HG03045 (cell line): Measurements from ENCODE around the gene JADE1.

Experiments
- ATAC-seq: cut with Tn5 transposase; IDR thresholded peaks from one replicate; pipeline ENCODE4 v1.9.1; 2021; ENCODE audit warnings: mild to moderate bottlenecking, moderate library complexity; ENCODE audit not compliant: unreplicated experiment

Gene JADE1

DNA sequence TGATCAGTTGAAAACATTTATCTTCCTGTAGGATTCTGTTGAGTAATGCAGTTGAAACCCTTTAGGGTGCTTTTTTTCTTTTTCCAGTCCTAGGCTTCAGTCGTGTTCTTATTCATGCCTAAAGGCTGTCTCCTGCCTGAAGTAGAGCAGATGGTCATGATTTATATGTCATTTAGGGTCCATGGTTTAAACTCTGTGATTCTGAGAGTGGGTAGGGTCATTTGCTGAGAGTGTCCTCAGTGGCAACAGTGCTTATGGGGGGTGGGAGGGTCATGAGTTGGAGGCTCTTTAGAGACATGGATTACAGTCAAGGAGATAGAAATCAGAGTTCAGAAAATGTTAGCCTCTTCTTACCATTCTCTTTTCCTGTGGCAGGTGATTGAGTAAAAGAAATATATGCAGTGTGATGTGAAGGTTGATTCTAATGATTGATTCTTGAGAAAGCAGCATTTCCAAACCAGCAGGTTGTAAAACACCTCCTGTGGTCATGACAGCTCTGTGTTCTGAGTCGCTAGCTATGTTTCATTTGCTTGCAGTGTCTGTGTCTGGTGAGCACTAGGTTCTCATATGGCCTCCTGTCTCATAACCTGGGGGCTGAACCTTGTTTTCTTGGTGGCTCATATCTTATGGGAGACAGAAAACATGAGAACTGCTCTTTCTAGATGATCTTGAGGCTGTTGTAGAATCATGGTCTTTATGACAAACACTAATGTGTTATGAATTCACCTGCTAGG, 60.4 kb downstream of the JADE1 start:
- no peak for ATAC-seq

DNA sequence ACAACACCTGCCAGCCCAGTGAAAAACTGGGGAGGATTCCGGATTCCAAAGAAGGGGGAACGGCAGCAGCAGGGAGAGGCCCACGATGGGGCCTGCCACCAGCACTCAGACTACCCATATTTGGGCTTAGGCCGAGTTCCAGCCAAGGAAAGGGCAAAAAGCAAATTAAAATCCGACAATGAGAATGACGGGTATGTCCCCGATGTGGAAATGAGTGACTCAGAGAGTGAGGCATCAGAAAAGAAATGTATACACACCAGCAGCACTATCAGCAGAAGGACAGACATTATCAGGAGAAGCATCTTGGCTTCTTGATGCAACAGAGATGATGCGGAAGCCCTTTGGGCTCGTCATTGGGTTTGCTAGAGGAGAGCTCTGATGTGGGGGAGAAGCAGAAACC, 62.4 kb downstream of the JADE1 start:
- ATAC-seq: no peak

DNA sequence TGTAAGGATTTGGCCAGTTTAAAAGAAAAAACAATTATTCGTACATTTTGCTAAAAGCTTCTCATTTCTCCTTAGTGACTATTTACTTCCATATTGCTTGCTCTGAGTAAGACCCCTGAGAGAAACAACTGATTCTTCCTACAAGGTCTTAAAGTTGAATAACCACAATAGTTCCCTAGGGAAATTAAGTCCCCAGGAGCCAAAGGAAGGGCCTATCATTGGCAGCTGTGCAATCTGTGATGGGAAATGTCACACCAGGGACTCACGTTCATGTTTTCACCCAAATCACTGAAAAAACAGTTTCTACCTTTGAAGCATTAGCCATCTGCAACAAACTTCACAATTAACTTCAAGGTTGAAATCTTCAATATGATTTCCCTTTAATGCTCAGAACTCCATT, 66.7 kb downstream of the JADE1 start:
- no peak for ATAC-seq

DNA sequence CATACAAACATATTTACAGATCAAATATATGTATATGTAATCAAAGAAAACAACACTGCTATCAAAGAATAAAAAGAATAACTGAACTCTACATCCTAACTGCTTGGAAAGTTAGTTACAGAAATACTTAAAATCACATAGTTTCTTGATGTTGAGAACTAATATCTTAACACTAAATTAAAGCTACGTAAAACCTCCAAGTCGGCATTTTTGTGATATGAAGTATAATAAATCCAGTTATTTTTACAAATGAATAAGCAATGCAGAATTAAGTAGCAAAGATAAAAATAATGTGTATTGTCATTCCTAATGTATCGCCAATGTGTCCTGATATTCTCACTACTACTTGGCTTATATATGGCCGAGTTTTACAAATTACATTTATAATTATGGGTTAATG, 68.4 kb downstream of the JADE1 start:
- ATAC-seq: no peak

DNA sequence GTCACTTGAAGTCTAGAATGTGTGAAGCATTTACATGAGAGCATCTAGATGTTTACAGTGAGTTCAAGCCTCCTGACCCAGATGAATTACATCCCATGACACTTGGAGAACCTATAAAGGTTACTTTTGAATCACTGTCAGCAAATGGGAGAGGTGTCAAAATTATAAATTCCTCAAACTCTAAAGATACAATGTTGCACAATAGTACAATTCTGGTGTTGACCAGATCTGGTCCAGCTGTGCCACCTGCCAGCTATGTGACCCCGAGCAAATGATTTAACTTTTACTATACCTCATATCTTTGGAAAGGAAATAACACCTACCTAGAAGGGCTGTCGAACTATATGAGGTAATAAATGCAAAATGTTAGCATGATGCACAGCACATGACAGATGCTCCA, 69.8 kb downstream of the JADE1 start:
- ATAC-seq: no peak

DNA sequence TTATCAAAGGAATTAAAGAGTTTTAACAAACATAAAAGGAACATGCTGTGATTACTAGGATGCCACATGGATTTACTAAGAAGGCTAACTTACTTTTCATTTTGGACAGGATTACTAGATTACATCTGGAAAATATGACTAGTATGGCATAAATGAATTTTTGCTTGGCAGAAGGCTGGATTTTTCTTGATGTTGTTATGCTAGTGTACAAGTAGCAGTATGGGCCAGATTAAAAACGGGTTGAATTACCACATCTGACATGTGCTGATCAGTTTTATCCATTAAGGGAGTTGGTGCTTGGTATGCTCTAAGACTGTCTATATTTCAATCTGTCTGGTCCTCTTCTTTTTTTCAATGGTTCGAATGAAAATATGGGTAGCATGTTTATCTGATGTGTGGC, 70.5 kb downstream of the JADE1 start:
- ATAC-seq: no peak

DNA sequence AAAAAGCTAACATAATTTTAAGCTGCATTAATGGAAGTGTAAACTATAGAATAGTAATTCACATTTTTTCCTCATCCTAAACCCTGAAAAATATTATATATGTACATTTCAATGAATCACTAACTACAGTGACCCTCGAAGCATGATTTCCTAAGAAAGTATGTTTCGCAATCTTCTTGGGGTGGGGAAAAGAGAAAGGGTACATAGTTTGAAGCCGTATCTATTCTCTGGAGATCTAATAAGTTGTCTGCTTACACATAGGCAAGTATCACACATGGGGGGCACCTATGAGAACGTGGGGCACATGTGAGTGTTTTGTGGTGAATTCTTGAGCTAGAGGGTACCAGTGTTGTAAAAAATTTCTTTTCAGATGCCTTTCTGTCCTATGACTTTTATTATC, 71.2 kb downstream of the JADE1 start:
- no peak for ATAC-seq

DNA sequence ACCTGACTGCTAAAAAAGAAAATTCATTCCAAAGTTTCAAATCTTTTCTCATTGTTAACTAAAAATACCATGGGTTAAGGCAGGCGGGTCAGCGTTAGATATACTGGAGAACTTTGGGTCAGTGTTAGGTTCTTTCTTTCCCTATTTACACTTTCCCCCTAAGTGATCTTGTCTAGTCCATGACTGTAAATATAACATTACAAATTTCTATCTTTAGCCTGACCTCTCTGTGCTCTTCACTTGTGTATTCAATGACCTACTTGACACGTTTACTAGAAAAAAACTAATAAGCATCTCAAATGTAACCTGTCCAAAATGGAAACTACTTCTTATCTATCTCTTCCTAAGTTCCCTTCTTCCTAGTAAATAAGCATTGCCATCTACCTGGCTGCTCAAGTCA, 95.3 kb downstream of the JADE1 start:
- no peak for ATAC-seq

DNA sequence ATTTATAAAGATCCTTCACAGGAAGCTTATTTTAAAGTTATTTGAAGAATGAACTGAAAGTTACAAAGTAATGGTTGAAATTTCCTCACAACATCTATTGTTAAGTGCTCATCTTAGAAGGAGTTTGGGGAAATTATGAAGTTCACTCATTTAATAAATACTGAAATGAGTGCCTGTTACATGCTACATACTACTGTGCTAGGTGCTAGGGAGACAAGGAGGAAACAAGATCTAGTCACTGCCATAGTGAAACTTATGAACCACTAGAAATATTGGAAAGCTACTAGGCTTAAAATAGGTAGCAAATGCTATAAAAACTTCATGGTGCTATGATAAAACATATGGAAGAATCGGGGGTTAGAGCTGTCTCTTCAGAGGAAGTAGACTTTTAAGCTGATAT, 97.1 kb downstream of the JADE1 start:
- no peak for ATAC-seq

DNA sequence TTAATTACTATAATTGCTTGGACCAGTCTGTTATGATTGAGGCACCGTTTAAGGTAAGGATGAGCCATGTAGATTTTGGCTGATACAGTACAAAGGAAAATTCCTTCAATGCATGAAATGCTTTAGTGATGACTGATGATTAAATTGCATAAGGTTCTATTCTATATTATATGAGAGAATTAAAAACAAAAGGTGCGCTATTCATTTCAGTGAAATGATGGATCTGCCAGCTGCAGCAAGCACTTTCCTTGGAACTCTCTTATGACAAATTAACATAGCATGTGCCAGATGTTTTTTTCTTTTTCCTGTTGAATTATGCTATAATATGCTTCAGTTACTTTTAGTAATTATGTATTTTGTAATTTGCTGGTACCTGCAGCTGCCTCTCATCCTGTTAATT, 98.5 kb downstream of the JADE1 start:
- no peak for ATAC-seq

DNA sequence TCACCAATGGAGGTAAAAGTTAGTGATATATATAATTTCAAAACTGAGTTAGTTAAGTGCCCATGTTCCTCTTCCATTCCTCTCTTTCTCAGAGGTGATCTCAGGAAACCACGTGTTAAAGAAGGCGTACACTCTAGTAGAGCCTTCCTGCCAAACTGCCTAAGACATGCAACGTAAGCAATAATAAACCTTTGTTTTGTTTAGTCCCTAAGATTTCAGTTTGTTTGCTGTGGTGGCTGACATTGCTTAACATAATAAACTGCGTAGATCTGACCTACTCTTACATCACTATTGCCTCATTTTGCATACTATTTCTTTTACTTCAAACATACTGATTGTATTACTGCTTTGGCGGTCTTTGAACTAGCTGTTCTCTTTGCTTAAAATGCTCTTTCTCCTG, 99.2 kb downstream of the JADE1 start:
- ATAC-seq: no peak

DNA sequence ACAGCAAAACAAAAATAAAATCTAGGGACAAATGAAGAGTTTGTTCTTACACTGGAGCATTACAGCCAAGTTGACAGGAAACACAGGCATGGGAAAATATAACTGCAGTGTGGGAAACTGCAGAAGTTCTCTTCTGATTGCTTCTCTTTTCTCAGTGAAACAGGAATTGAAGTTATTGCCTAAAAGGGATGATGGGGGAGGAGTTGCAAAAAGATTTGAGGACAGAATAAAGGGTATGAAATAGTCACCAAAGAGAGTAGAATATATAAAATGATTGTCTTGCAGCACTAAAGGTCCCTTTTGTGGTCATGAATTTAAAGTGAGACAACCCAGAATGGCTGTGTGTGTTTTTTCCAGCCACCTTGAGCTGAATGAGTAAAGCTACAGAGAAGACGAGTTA, 103.7 kb downstream of the JADE1 start:
- no peak for ATAC-seq

DNA sequence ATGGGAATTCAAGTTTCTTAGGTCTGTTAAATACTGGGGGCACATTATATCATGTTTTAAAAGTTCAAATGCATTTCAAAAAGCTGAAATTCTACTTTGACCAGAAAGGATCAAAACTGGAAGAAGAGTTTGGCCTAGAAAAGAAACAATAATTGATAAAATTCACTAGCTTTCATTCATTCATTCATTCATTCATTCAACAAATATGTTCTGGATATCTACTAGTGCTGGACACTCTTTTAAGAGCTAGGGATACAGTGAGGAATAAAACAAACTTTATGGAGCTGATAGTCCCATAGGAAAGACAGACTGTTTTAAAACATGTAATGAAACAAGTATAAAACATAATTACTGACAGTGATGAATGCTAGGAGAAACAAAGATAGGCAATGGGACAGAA, 106.0 kb downstream of the JADE1 start:
- no peak for ATAC-seq

DNA sequence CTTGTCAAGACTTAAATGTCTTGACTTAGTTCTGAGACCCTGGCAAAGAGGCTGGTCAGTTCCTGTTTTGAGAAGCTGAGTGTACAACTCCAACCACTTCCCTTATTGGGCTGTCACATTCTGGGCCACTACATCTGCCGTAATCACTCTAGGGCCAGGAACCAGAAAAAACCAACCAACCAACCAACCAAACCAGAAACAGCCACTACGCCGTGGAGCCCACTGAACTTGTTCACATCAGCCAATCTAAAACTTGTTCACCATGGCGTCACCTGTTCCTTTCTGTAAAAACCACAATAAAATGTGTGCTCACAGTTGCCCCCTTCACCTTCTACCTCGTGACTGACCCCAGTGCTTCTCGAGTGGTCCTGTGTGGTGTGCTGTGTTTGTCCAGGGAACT, 107.3 kb downstream of the JADE1 start:
- peak; percentile 75 for ATAC-seq

DNA sequence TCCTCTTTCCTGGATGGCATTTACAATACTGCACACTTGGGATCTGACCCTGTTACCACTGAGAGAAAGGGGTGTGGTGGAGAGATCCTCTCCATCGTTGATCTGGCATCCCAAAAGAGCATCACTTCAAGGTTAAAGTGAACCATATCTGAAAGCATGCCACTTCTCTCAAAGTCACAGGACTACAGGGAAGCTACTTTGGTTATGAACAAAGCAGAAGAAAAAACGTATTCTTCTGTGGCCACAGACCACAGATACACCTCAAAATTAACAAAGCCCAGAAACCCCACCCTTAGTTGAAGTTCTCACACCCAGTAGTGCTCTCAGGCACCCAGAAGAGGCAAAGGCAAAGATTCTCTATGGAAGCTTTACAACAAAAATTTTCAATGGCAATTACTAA, 108.3 kb downstream of the JADE1 start:
- ATAC-seq: peak; percentile 73

DNA sequence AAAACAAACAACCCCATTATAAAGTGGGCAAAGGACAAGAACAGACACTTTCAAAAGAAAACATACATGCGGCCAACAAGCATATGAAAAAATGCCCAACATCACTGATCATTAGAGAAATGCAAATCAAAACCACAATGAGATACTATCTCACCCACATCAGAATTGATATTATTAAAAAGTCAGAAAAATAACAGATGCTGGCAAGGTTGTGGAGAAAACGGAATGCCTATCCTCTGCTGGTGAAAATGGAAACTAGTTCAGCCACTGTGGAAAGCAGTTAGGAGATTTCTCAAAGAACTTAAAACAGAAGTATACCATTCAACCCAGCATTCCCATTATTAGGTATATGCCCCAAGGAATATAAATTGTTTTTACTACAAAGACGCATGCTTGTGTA, 112.5 kb downstream of the JADE1 start:
- ATAC-seq: no peak
